Stimulated activated CD4-positive, alpha-beta T cell treated with anti-CD3 and anti-CD28 coated beads, Interleukin-1b, Interleukin-23, amount 100 ng/mL, for 1 hour (primary cell): Measurements from ENCODE around the gene EHD1.

Experiments used
- DNase-seq, 2 donors: peaks; one replicate each; pipeline ENCODE4 v3.0.0-alpha.2; 2020; ENCODE audit warnings: low read depth in 2 of 2

Gene EHD1

GRCh38 chr11:64872790-64873488, 5.5 kb downstream of the EHD1 start:
- DNase-seq = no peak

GRCh38 chr11:64871492-64871891, 6.9 kb downstream of the EHD1 start:
- DNase-seq = no peak

GRCh38 chr11:64870893-64871466, 7.4 kb downstream of the EHD1 start:
- DNase-seq = no peak

GRCh38 chr11:64870176-64870892, 8.1 kb downstream of the EHD1 start:
- DNase-seq = no peak

GRCh38 chr11:64869571-64870175, 8.7 kb downstream of the EHD1 start:
- DNase-seq = no peak

GRCh38 chr11:64868904-64869570, 9.4 kb downstream of the EHD1 start:
- DNase-seq = no peak

GRCh38 chr11:64867748-64868462, 10.5 kb downstream of the EHD1 start:
- DNase-seq = no peak

- DNase-seq = no peak
Observed at GRCh38 chr11:64866173-64866491, 12.3 kb downstream of the EHD1 start.

GRCh38 chr11:64865286-64866172, 12.9 kb downstream of the EHD1 start:
- DNase-seq = no peak

GRCh38 chr11:64864473-64865285, 13.7 kb downstream of the EHD1 start:
- DNase-seq = no peak

- no peak for DNase-seq
Observed at GRCh38 chr11:64864135-64864472, 14.3 kb downstream of the EHD1 start.

- DNase-seq = no peak
Observed at GRCh38 chr11:64863391-64864060, 14.9 kb downstream of the EHD1 start.

GRCh38 chr11:64862987-64863390, 15.4 kb downstream of the EHD1 start:
- no peak for DNase-seq

GRCh38 chr11:64861227-64861975, 17.0 kb downstream of the EHD1 start:
- DNase-seq = no peak

GRCh38 chr11:64859542-64860414, 18.6 kb downstream of the EHD1 start:
- DNase-seq = no peak

GRCh38 chr11:64858467-64859263, 19.8 kb downstream of the EHD1 start:
- no peak for DNase-seq

GRCh38 chr11:64857485-64857884, 20.9 kb downstream of the EHD1 start:
- no peak for DNase-seq
